PC-9 (cell line): Measurements from ENCODE around the gene TIFAB. TPM values are rescaled to one million over a fixed set of nuclear protein-coding genes. Genes with fewer than 3 reads are reported as not detected.

Source experiments
- BruUV-seq: library from RNA; stranded (reverse); fragments of 400-500 nt; replicated peaks from 2 replicates; lab custom pipeline; 2021; lab: Mats Ljungman, UMichigan
- CTCF ChIA-PET: fragments of 300-600 bp; sonication (Branson Sonifier 250); formaldehyde crosslinking; loops from one replicate; lab custom pipeline; 2022; ENCODE audit warnings: antibody characterized with exemption; lab: Charles Lee
- POLR2A ChIA-PET: fragments of 300-600 bp; sonication (Branson Sonifier 250); formaldehyde crosslinking; loops from one replicate; lab custom pipeline; 2022; ENCODE audit warnings: antibody characterized with exemption; ENCODE audit not compliant: unreplicated experiment; lab: Charles Lee
- DNase-seq, 2 experiments: peaks; one replicate each; pipeline versions ENCODE4 v3.0.0 to v3.0.0-alpha.2; 2015 to 2022; ENCODE audit warnings: mixed read lengths in 1 of 2
- H2AFZ ChIP-seq: fragments of 200-600 bp; sonication (generic); 2 replicates; pipeline ENCODE4 v1.8.1; 2017; ENCODE audit warnings: antibody characterized with exemption
- H3F3A ChIP-seq: fragments of 200-600 bp; sonication (generic); 2 replicates; pipeline ENCODE4 v1.8.1; 2017; ENCODE audit warnings: antibody characterized with exemption, mild to moderate bottlenecking, low read depth; ENCODE audit not compliant: insufficient read depth
- H3K27ac ChIP-seq: fragments of 200-600 bp; sonication (generic); 2 replicates; pipeline ENCODE4 v1.6.1; 2016; ENCODE audit warnings: mixed run types
- H3K27me3 ChIP-seq: fragments of 200-600 bp; sonication (generic); 2 replicates; pipeline ENCODE4 v1.6.1; 2016; ENCODE audit warnings: low read depth, mixed run types; ENCODE audit not compliant: insufficient read depth
- H3K36me3 ChIP-seq: fragments of 200-600 bp; sonication (generic); 2 replicates; pipeline ENCODE4 v1.6.1; 2016; ENCODE audit warnings: low read depth, mixed run types
- H3K4me1 ChIP-seq: fragments of 200-600 bp; sonication (generic); replicated peaks from 2 replicates; pipeline ENCODE4 v1.6.1; 2016; ENCODE audit warnings: mixed run types; ENCODE audit not compliant: insufficient read depth
- H3K4me2 ChIP-seq: fragments of 200-600 bp; sonication (generic); 2 replicates; pipeline ENCODE4 v1.6.1; 2017; ENCODE audit warnings: mixed run types
- H3K4me3 ChIP-seq: fragments of 200-600 bp; sonication (generic); 2 replicates; pipeline ENCODE4 v1.6.1; 2016; ENCODE audit warnings: mixed run types
- H3K79me2 ChIP-seq: fragments of 200-600 bp; sonication (generic); 2 replicates; pipeline ENCODE4 v1.6.1; 2017; ENCODE audit warnings: low read depth, mixed run types
- H3K9me2 ChIP-seq: fragments of 200-600 bp; sonication (generic); 2 replicates; pipeline ENCODE4 v1.8.1; 2017; ENCODE audit warnings: mild to moderate bottlenecking; ENCODE audit not compliant: insufficient read depth
- H3K9me3 ChIP-seq: fragments of 200-600 bp; sonication (generic); 2 replicates; pipeline ENCODE4 v1.8.1; 2016; ENCODE audit warnings: low read depth; ENCODE audit not compliant: insufficient read depth
- H4K20me1 ChIP-seq: fragments of 200-600 bp; sonication (generic); 2 replicates; pipeline ENCODE4 v1.8.1; 2017; ENCODE audit not compliant: insufficient read depth
- EZH2 ChIP-seq: fragments of 200-600 bp; sonication (generic); IDR thresholded peaks from 2 replicates; pipeline ENCODE4 v1.8.0; 2017; ENCODE audit warnings: antibody characterized with exemption, low read depth
- intact Hi-C: fragments of 100-400 bp; cut with micrococcal nuclease; formaldehyde crosslinking; loops from one replicate; pipeline ENCODE4 v1.10.0; 2022; ENCODE audit not compliant: unreplicated experiment
- total RNA-seq: library from RNA; stranded (reverse); gene quantifications from 2 replicates; pipeline ENCODE4 v1.2.3, GENCODE V29; 2021
- TF ChIP-seq, protein P1 (sequence below): fragments of 200-600 bp; sonication (generic); conservative IDR thresholded peaks from 2 replicates; pipeline ENCODE4 v1.6.1; 2017; ENCODE audit warnings: mixed run types, antibody characterized with exemption, mild to moderate bottlenecking, moderate library complexity

The TIFAB gene
- total RNA-seq, 1 experiment from 2014 or later = not detected

- TF ChIP-seq EZH2 = no peak
- TF ChIP-seq, protein P1, sequence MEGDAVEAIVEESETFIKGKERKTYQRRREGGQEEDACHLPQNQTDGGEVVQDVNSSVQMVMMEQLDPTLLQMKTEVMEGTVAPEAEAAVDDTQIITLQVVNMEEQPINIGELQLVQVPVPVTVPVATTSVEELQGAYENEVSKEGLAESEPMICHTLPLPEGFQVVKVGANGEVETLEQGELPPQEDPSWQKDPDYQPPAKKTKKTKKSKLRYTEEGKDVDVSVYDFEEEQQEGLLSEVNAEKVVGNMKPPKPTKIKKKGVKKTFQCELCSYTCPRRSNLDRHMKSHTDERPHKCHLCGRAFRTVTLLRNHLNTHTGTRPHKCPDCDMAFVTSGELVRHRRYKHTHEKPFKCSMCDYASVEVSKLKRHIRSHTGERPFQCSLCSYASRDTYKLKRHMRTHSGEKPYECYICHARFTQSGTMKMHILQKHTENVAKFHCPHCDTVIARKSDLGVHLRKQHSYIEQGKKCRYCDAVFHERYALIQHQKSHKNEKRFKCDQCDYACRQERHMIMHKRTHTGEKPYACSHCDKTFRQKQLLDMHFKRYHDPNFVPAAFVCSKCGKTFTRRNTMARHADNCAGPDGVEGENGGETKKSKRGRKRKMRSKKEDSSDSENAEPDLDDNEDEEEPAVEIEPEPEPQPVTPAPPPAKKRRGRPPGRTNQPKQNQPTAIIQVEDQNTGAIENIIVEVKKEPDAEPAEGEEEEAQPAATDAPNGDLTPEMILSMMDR = no peak
- CTCF ChIA-PET = no interaction called here
Measured at GRCh38 chr5:135440916-135441315, 11.2 kb downstream of the TIFAB start.

GRCh38 chr5:135439231-135440205 is 12.6 kb downstream of the TIFAB start:
- no peaks in the 10 kb centered on the region for H3K9me3 ChIP-seq
- H3K27me3 ChIP-seq = peaks cover 54% of the 10 kb centered on the region
- H4K20me1 ChIP-seq = no peaks in the 10 kb centered on the region
- no peaks in the 10 kb centered on the region for H3K9me2 ChIP-seq
- H3K36me3 ChIP-seq = no peaks in the 10 kb centered on the region
- H3K27ac ChIP-seq = no peak overlapping the region
- no peaks in the 10 kb centered on the region for H3F3A ChIP-seq
- TF ChIP-seq, protein P1 = no peak
- no peak for TF ChIP-seq EZH2
- no peaks in the 10 kb centered on the region for H3K79me2 ChIP-seq
- no peak overlapping the region for H2AFZ ChIP-seq
- POLR2A ChIA-PET = no interaction called here
- H3K4me3 ChIP-seq = no peak overlapping the region
- intact Hi-C loops = no loop called here
- H3K4me1 ChIP-seq = no peaks in the 10 kb centered on the region
- no peak for DNase-seq
- H3K4me2 ChIP-seq = no peak overlapping the region
- CTCF ChIA-PET = no interaction called here
- no TSS peak for BruUV-seq

More at GRCh38 chr5:135440916-135441315, 11.2 kb downstream of the TIFAB start:
- Histone ChIP-seq H3K9me3 (no peaks in the 10 kb centered on the region), H2AFZ (no peak overlapping the region), H3K36me3 (no peaks in the 10 kb centered on the region), H3K9me2 (no peaks in the 10 kb centered on the region), H4K20me1 (no peaks in the 10 kb centered on the region), H3K4me3 (no peak overlapping the region), H3F3A (no peaks in the 10 kb centered on the region), H3K27me3 (peaks cover 54% of the 10 kb centered on the region), H3K27ac (no peak overlapping the region), H3K79me2 (no peaks in the 10 kb centered on the region), H3K4me2 (no peak overlapping the region), H3K4me1 (no peaks in the 10 kb centered on the region)
- POLR2A ChIA-PET = interaction anchor here (0.6 kb wide), 1 partner anchor 601 kb away, joined by 17 read pairs; no protein-coding TSS in a partner anchor
- intact Hi-C loops = no loop called here
- DNase-seq = no peak
- no TSS peak for BruUV-seq

DNA sequence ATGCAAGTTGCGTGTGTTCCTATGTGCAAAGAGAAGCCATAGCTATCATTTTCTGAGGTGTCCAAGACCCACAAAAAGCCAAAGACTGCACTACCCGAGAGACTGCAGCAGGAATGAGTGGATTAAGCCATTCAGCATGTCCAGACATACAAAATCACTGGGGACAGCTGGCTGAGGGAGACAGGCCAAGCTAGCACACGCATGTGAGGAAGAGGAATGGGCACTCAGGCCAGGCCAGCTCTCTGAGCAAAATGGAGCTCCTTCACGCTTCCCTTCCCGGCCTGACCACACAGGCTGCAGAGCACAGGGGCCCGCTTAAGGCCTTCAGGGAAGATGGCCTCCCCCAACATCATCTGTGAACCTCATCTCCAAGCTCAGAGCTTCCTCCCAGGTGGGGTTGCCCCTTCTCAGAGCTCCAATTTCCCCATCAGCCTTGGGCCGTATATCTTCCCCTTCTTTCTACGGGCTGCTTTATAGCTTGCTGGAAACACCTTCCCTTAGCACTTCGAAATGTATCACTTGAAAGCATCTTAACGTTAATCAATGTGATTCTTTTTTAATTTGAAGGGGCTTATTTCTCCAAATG is 13.4 kb downstream of the TIFAB start:
- Histone ChIP-seq H2AFZ (no peak overlapping the region), H3K4me1 (no peaks in the 10 kb centered on the region), H3K79me2 (no peaks in the 10 kb centered on the region), H3K4me2 (no peak overlapping the region), H3K27me3 (peaks cover 54% of the 10 kb centered on the region), H4K20me1 (no peaks in the 10 kb centered on the region), H3F3A (no peaks in the 10 kb centered on the region), H3K9me2 (no peaks in the 10 kb centered on the region), H3K27ac (no peak overlapping the region), H3K36me3 (no peaks in the 10 kb centered on the region), H3K9me3 (no peaks in the 10 kb centered on the region), H3K4me3 (no peak overlapping the region)
- intact Hi-C loops = no loop called here
- CTCF ChIA-PET = interaction anchor here (0.5 to 1.3 kb wide), 2 partner anchors 20 to 774 kb away, joined by 4 read pairs; no protein-coding TSS in a partner anchor
- no peak for DNase-seq
- POLR2A ChIA-PET = no interaction called here
- BruUV-seq = no TSS peak
- TF ChIP-seq, protein P1 = no peak
- TF ChIP-seq EZH2 = no peak
